GM21529 (cell line): ENCODE measurements around the gene NPIPB2.

Source experiments
- ATAC-seq: cut with Tn5 transposase; IDR thresholded peaks from one replicate; pipeline ENCODE4 v1.9.1; 2021; ENCODE audit not compliant: unreplicated experiment

NPIPB2 gene

GRCh38 chr16:11903906-11904305 is 37.9 kb downstream of the NPIPB2 start:
- ATAC-seq: no peak

- ATAC-seq: no peak
Observed at GRCh38 chr16:11901091-11901490, 40.8 kb downstream of the NPIPB2 start.

GRCh38 chr16:11896486-11897176 is 45.2 kb downstream of the NPIPB2 start:
- no peak for ATAC-seq

GRCh38 chr16:11893571-11893970 is 48.3 kb downstream of the NPIPB2 start:
- no peak for ATAC-seq

- no peak for ATAC-seq
Observed at GRCh38 chr16:11892761-11893160, 49.1 kb downstream of the NPIPB2 start.

GRCh38 chr16:11890231-11890965 is 51.4 kb downstream of the NPIPB2 start:
- no peak for ATAC-seq

GRCh38 chr16:11886881-11887280 is 55.0 kb downstream of the NPIPB2 start:
- ATAC-seq: no peak

GRCh38 chr16:11884035-11884434 is 57.8 kb downstream of the NPIPB2 start:
- ATAC-seq: no peak

GRCh38 chr16:11880007-11880406 is 61.8 kb downstream of the NPIPB2 start:
- no peak for ATAC-seq

- ATAC-seq: no peak
Observed at GRCh38 chr16:11877374-11877773, 64.5 kb downstream of the NPIPB2 start.
